ENCODE data around the gene B3GLCT. TPM values are rescaled to one million over a fixed set of nuclear protein-coding genes. Genes with fewer than 3 reads are reported as not detected.

Gene B3GLCT
- total and polyA plus RNA-seq, 2 of the 13 experiments (the other 11 are each of a cell fraction or from before 2014, with no cell fraction given) = 2.0 to 7.1 TPM

DNA sequence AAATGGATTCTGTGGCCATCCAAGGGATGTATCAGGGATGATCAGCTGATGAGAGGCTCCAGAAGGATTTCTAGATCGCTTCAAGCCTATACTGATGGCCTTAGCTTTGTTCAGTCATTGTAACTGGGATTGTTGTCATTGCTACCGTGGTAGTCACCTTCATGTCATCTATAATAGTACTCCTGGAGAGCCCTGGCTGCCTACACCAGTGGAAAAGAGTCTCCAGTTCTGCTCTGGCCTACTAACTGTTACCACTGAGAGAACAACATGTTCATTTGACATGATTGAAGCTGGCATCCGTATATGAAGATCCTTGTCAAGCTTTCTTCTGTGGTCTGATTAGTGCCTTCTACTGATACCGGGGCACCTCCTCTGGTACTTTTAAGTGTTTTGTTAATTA, 131.3 kb downstream of the B3GLCT start:
- CTCF ChIA-PET (ENCODE audit: low intra/inter-chr PET ratio, low total read pairs) = no interaction called here
- WGBS (ENCODE audit: low lambda C conversion rate) = 67% methylated on average over 4 of the region's 4 CpGs
- H2AFZ ChIP-seq (ENCODE audit: low read length) = no peak overlapping the region
- H3K9ac ChIP-seq (ENCODE audit: insufficient read depth, low read depth, low read length) = no peak overlapping the region
- FAIRE-seq = no peak
- TF ChIP-seq GATAD1 (CRISPR knock-in tag; IDR thresholded peaks at IDR 0.05) (no peak), ZBTB20 (CRISPR knock-in tag; IDR thresholded peaks at IDR 0.05; ENCODE audit: borderline replicate concordance, low read depth) (no peak)
- H4K20me1 ChIP-seq (ENCODE audit: insufficient read depth, low read length) = no peaks in the 10 kb centered on the region
- no peaks in the 10 kb centered on the region for H3K9me3 ChIP-seq (ENCODE audit: low read length)
- in situ Hi-C loops (cut with HindIII; ENCODE audit: extremely low pct_ligation_motif_present, low pct_unique_long_range_greater_than_20kb) (no loop called here), intact Hi-C loops (cut with micrococcal nuclease; ENCODE audit: unreplicated experiment) (no loop called here)
- no peak for ATAC-seq
- DNase-seq (ENCODE audit: low spot score) = no peak
- POLR2A ChIA-PET = no interaction called here
- BruUV-seq (replicated peaks) = no TSS peak
- H3K4me1 ChIP-seq (ENCODE audit: insufficient read depth, low read length) = no peaks in the 10 kb centered on the region
- no peaks in the 10 kb centered on the region for H3K79me2 ChIP-seq (ENCODE audit: insufficient read depth, low read length)
- no peak overlapping the region for H3K4me3 ChIP-seq (replicated peaks in 1 of 3; ENCODE audit: insufficient read depth in 1 of 3, low read depth in 2 of 3, low read length in 3 of 3)
- no peak overlapping the region for H3K27ac ChIP-seq (ENCODE audit: extremely low read length, insufficient read depth, low read length)
- H3K4me2 ChIP-seq (ENCODE audit: low read depth, low read length) = no peak overlapping the region
- no peaks in the 10 kb centered on the region for H3K27me3 ChIP-seq (ENCODE audit: control insufficient read depth in 1 of 2, insufficient read depth in 2 of 2, low read length in 2 of 2)
- H3K36me3 ChIP-seq (replicated peaks in 1 of 2; ENCODE audit: control insufficient read depth in 1 of 2, insufficient read depth in 2 of 2, low read length in 2 of 2) = no peaks in the 10 kb centered on the region

DNA sequence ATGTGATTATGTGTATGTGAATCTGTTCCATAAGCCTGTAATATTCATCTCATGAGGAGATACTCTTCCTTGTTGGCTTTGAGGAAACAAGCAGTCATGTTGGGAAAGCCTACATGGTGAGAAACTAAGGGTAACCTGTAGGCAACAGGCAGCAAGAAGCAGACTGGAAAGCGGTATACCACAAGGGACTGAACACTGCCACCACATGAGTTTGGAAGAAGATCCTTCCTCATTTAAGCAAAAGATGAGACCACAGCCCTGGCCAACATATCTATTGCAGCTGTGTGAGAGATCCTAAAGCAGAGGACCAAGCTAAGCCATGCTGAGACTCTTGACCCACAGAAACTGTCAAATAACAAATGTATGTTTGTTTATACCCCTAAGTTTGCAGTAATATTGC, 134.8 kb downstream of the B3GLCT start:
- ChIA-PET CTCF (ENCODE audit: low intra/inter-chr PET ratio, low total read pairs) (no interaction called here), POLR2A (no interaction called here)
- H3K9ac ChIP-seq (ENCODE audit: insufficient read depth, low read depth, low read length) = no peak overlapping the region
- TF ChIP-seq ELF3 (CRISPR knock-in tag; IDR thresholded peaks at IDR 0.05) (no peak), FLYWCH1 (CRISPR knock-in tag; IDR thresholded peaks at IDR 0.05) (no peak), RELA (CRISPR knock-in tag; IDR thresholded peaks at IDR 0.05) (no peak), ZSCAN9 (CRISPR knock-in tag; IDR thresholded peaks at IDR 0.05; ENCODE audit: borderline replicate concordance) (no peak), ZNF569 (CRISPR knock-in tag; IDR thresholded peaks at IDR 0.05; ENCODE audit: borderline replicate concordance) (no peak)
- TF ChIP-seq, protein P1, sequence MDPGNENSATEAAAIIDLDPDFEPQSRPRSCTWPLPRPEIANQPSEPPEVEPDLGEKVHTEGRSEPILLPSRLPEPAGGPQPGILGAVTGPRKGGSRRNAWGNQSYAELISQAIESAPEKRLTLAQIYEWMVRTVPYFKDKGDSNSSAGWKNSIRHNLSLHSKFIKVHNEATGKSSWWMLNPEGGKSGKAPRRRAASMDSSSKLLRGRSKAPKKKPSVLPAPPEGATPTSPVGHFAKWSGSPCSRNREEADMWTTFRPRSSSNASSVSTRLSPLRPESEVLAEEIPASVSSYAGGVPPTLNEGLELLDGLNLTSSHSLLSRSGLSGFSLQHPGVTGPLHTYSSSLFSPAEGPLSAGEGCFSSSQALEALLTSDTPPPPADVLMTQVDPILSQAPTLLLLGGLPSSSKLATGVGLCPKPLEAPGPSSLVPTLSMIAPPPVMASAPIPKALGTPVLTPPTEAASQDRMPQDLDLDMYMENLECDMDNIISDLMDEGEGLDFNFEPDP (CRISPR knock-in tag; conservative IDR thresholded peaks at IDR 0.05) = no peak
- TF ChIP-seq, protein P2, sequence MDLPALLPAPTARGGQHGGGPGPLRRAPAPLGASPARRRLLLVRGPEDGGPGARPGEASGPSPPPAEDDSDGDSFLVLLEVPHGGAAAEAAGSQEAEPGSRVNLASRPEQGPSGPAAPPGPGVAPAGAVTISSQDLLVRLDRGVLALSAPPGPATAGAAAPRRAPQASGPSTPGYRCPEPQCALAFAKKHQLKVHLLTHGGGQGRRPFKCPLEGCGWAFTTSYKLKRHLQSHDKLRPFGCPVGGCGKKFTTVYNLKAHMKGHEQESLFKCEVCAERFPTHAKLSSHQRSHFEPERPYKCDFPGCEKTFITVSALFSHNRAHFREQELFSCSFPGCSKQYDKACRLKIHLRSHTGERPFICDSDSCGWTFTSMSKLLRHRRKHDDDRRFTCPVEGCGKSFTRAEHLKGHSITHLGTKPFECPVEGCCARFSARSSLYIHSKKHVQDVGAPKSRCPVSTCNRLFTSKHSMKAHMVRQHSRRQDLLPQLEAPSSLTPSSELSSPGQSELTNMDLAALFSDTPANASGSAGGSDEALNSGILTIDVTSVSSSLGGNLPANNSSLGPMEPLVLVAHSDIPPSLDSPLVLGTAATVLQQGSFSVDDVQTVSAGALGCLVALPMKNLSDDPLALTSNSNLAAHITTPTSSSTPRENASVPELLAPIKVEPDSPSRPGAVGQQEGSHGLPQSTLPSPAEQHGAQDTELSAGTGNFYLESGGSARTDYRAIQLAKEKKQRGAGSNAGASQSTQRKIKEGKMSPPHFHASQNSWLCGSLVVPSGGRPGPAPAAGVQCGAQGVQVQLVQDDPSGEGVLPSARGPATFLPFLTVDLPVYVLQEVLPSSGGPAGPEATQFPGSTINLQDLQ (CRISPR knock-in tag; IDR thresholded peaks at IDR 0.05) = no peak
- TF ChIP-seq, protein P3, sequence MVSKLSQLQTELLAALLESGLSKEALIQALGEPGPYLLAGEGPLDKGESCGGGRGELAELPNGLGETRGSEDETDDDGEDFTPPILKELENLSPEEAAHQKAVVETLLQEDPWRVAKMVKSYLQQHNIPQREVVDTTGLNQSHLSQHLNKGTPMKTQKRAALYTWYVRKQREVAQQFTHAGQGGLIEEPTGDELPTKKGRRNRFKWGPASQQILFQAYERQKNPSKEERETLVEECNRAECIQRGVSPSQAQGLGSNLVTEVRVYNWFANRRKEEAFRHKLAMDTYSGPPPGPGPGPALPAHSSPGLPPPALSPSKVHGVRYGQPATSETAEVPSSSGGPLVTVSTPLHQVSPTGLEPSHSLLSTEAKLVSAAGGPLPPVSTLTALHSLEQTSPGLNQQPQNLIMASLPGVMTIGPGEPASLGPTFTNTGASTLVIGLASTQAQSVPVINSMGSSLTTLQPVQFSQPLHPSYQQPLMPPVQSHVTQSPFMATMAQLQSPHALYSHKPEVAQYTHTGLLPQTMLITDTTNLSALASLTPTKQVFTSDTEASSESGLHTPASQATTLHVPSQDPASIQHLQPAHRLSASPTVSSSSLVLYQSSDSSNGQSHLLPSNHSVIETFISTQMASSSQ (IDR thresholded peaks at IDR 0.05; ENCODE audit: low read depth) = no peak
- TF ChIP-seq, protein P3 (CRISPR knock-in tag; IDR thresholded peaks at IDR 0.05; ENCODE audit: borderline replicate concordance) = no peak

More for the DNA sequence above, 134.8 kb downstream of the B3GLCT start:
- in situ Hi-C loops (cut with HindIII; ENCODE audit: extremely low pct_ligation_motif_present, low pct_unique_long_range_greater_than_20kb) = no loop called here
- Histone ChIP-seq H3K4me3 (replicated peaks in 1 of 3; ENCODE audit: insufficient read depth in 1 of 3, low read depth in 2 of 3, low read length in 3 of 3) (no peak overlapping the region), H4K20me1 (ENCODE audit: insufficient read depth, low read length) (no peaks in the 10 kb centered on the region), H3K27me3 (ENCODE audit: control insufficient read depth in 1 of 2, insufficient read depth in 2 of 2, low read length in 2 of 2) (no peaks in the 10 kb centered on the region), H3K4me2 (ENCODE audit: low read depth, low read length) (no peak overlapping the region), H3K4me1 (ENCODE audit: insufficient read depth, low read length) (no peaks in the 10 kb centered on the region), H3K36me3 (replicated peaks in 1 of 2; ENCODE audit: control insufficient read depth in 1 of 2, insufficient read depth in 2 of 2, low read length in 2 of 2) (no peaks in the 10 kb centered on the region), H3K79me2 (ENCODE audit: insufficient read depth, low read length) (no peaks in the 10 kb centered on the region), H2AFZ (ENCODE audit: low read length) (no peak overlapping the region), H3K27ac (ENCODE audit: extremely low read length, insufficient read depth, low read length) (no peak overlapping the region), H3K9me3 (ENCODE audit: low read length) (no peaks in the 10 kb centered on the region; the same call in 1 of the 2 replicates)
- no peak for ATAC-seq
- no peak for FAIRE-seq
- 93% methylated on average over 1 of the region's 1 CpG for WGBS (ENCODE audit: low lambda C conversion rate)
- BruUV-seq (replicated peaks) = no TSS peak
- intact Hi-C loops (cut with micrococcal nuclease; ENCODE audit: unreplicated experiment) = no loop called here
- DNase-seq (ENCODE audit: low spot score) = no peak
